Heart right ventricle (tissue), 16 donors: ENCODE data around the gene PRKAB2. TPM values are rescaled to one million over a fixed set of nuclear protein-coding genes. Genes with fewer than 3 reads are reported as not detected.
"Not testable (repeated sequence)": the region's sequence is repeated elsewhere in the genome, so short reads cannot be mapped to it uniquely, and the experiment has no call there.

Experiments
- ATAC-seq, 8 donors: fragments of 200-7000 bp; cut with Tn5 transposase; one replicate each; pipeline ENCODE4 v1.9.1; 2020; ENCODE audit warnings: mild to moderate bottlenecking in 8 of 8, moderate library complexity in 8 of 8, moderate number of reproducible peaks in 1 of 8
- DNase-seq, 2 donors: peaks; one replicate each; pipeline ENCODE4 v3.0.0-alpha.2; 2020
- H3K27ac ChIP-seq, 10 donors: fragments of 200-600 bp; sonication (generic) in 2 of 10; one replicate each; pipeline versions ENCODE4 v1.5.0 to v1.8.0; 2020 to 2022; ENCODE audit warnings: mild to moderate bottlenecking in 3 of 10
- H3K27me3 ChIP-seq, 7 donors: fragments of 200-600 bp; one replicate each; pipeline ENCODE4 v1.8.0; 2021 to 2022; ENCODE audit warnings: mild to moderate bottlenecking in 2 of 7
- H3K36me3 ChIP-seq, 9 donors: fragments of 200-600 bp; sonication (generic) in 1 of 9; one replicate each; pipeline versions ENCODE4 v1.5.0 to v1.8.0; 2020 to 2022; ENCODE audit warnings: mild to moderate bottlenecking in 2 of 9
- H3K4me1 ChIP-seq, 9 donors: fragments of 200-600 bp; sonication (generic) in 1 of 9; one replicate each; pipeline versions ENCODE4 v1.5.0 to v1.8.0; 2020 to 2022; ENCODE audit warnings: mild to moderate bottlenecking in 4 of 9
- H3K4me3 ChIP-seq, 10 donors: fragments of 200-600 bp; sonication (generic) in 2 of 10; one replicate each; pipeline versions ENCODE4 v1.5.0 to v1.8.0; 2020 to 2022; ENCODE audit warnings: mild to moderate bottlenecking in 7 of 10, moderate library complexity in 2 of 10
- H3K9me3 ChIP-seq, 11 donors: fragments of 200-600 bp in 10 of 11; sonication (generic) in 2 of 11; one replicate each; pipeline versions ENCODE4 v1.5.0 to v1.8.0; 2013 to 2022; ENCODE audit warnings: mild to moderate bottlenecking in 2 of 11, control low read depth in 1 of 11, moderate library complexity in 1 of 11
- WGBS, 2 donors: extraction: QIAGEN DNeasy Blood & Tissue Kit; methylation state at CpG; one replicate each; pipeline ENCODE4 v1.1.7; 2013; ENCODE audit warnings: inconsistent platforms in 1 of 2; 5-methylcytosine and 5-hydroxymethylcytosine counted together
- intact Hi-C, 10 donors: fragments of 100-400 bp; cut with DNase I; formaldehyde crosslinking; loops; one replicate each; pipeline versions ENCODE4 v1.11.1 to v1.14.2; 2022
- polyA plus RNA-seq, 2 donors: library from polyadenylated mRNA; stranded (reverse); fragments of 200-250 nt; gene quantifications; one replicate each; pipeline ENCODE4 v1.2.3, GENCODE V29; 2013
- total RNA-seq, 10 donors: library from RNA; stranded (reverse); fragmentation: NEBNext Ultra II Directional in 3 of 10; extraction: Animal tissue kit (Norgen Biotek cat#: 25700) in 3 of 10; gene quantifications; one replicate each; pipeline versions ENCODE4 v1.2.1 to v1.2.4, GENCODE V29; 2021 to 2023
- TF ChIP-seq, protein P1 (sequence below), 9 donors: fragments of 200-600 bp; sonication (generic) in 2 of 9; IDR thresholded peaks; one replicate each; pipeline versions ENCODE4 v1.5.0 to v1.8.0; 2021 to 2022; ENCODE audit warnings: antibody characterized with exemption in 9 of 9, mild to moderate bottlenecking in 5 of 9, moderate library complexity in 1 of 9
- donor health status: Arrhythmogenic right ventricular cardiomyopathy.
- donor health status: ischemic (EF 13 %, LVEDD 7.1; RV severe dilation, severe dysfunction).
- donor health status: healthy with polysubstance abuse.
- donor health status: DM: no; HTN: yes; CAD: no.
- donor health status: DM: no; HTN: no; CAD: no.
- donor health status: ischemic (EF 25% LVEDD 6.9; RV normal size, moderate dysfunction).
- donor health status: ischemic (EF 25% LVEDD 5.7; RV mildly dilated, moderate dysfunction).
- donor health status: healthy.
- donor health status: DM: yes; HTN: yes; CAD: no.
- donor health status: Ischemic cardiomyopathy.
- donor health status: ischemic (EF 35%, LVEDD 5.7; RV mildly dilated, moderate dysfunction).
- donor health status: nonischemic (EF 11% LVEDD 7.7; RV severe dilation, severe dysfunction).
- donor health status: DM: yes; HTN: yes; CAD: no.
- donor health status: PGD.
- donor health status: ischemic (EF 29% LVEDD 5.4; RV normal size, mild dysfunction).
- donor health status: nonischemic (EF 23%, LVEDD 6.1; RV moderate dilation, normal function).

PRKAB2 gene
- total and polyA plus RNA-seq, 12 donors: 9.1 to 40.2 (median 32.5) TPM

GRCh38 chr1:147201276-147201675, 29.0 kb upstream of the PRKAB2 start:
- Histone ChIP-seq H3K36me3 (peaks cover 0 to 17% (median 0%) of the 10 kb centered on the region in 9 donors), H3K27ac (no peak overlapping the region), H3K4me3 (no peak overlapping the region), H3K9me3 (no peaks in the 10 kb centered on the region), H3K4me1 (peaks cover 0 to 5% (median 0%) of the 10 kb centered on the region in 9 donors), H3K27me3 (no peaks in the 10 kb centered on the region)
- ATAC-seq (no peak), DNase-seq (no peak)
- intact Hi-C loops: no loop called here
- TF ChIP-seq, protein P1, sequence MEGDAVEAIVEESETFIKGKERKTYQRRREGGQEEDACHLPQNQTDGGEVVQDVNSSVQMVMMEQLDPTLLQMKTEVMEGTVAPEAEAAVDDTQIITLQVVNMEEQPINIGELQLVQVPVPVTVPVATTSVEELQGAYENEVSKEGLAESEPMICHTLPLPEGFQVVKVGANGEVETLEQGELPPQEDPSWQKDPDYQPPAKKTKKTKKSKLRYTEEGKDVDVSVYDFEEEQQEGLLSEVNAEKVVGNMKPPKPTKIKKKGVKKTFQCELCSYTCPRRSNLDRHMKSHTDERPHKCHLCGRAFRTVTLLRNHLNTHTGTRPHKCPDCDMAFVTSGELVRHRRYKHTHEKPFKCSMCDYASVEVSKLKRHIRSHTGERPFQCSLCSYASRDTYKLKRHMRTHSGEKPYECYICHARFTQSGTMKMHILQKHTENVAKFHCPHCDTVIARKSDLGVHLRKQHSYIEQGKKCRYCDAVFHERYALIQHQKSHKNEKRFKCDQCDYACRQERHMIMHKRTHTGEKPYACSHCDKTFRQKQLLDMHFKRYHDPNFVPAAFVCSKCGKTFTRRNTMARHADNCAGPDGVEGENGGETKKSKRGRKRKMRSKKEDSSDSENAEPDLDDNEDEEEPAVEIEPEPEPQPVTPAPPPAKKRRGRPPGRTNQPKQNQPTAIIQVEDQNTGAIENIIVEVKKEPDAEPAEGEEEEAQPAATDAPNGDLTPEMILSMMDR (IDR thresholded peaks at IDR 0.05): no peak
- 79 to 86% methylated on average over 4 of the region's 4 CpGs for WGBS, 2 donors

DNA sequence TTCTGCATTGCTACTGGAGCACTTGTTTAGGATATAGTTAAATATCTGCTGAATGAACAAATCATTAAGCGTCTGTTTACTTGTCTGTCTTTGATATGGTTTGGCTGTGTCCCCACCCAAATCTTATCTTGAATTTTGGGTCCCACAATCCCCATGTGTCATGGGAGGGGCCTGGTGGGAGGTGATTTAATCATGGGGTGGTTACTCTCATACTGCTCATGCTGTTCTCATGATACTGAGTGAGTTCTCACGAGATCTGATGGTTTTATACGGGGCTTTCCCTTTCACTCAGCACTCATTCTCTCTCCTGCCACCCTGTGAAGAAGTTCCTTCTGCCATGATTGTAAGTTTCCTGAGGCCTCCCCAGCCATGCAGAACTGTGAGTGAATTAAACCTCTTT, 25.1 kb upstream of the PRKAB2 start:
- H3K27me3 ChIP-seq, H3K4me3 ChIP-seq, H3K36me3 ChIP-seq, ATAC-seq, H3K9me3 ChIP-seq, H3K27ac ChIP-seq, H3K4me1 ChIP-seq, intact Hi-C loops, DNase-seq: not testable (repeated sequence)
- WGBS, 2 donors: 64 to 83% methylated on average over 3 of the region's 3 CpGs

GRCh38 chr1:147189514-147189913, 17.2 kb upstream of the PRKAB2 start:
- intact Hi-C loops: no loop called here
- H3K27ac ChIP-seq: no peak overlapping the region
- 89 to 94% methylated on average over 2 of the region's 2 CpGs for WGBS, 2 donors
- H3K4me1 ChIP-seq: no peaks in the 10 kb centered on the region
- ATAC-seq (no peak), DNase-seq (no peak)
- peaks cover 0 to 9% (median 0%) of the 10 kb centered on the region in 9 donors for H3K36me3 ChIP-seq
- TF ChIP-seq, protein P1 (IDR thresholded peaks at IDR 0.05): no peak
- no peaks in the 10 kb centered on the region for H3K27me3 ChIP-seq
- H3K9me3 ChIP-seq: peaks cover 0 to 17% (median 0%) of the 10 kb centered on the region in 11 donors
- H3K4me3 ChIP-seq: no peak overlapping the region

DNA sequence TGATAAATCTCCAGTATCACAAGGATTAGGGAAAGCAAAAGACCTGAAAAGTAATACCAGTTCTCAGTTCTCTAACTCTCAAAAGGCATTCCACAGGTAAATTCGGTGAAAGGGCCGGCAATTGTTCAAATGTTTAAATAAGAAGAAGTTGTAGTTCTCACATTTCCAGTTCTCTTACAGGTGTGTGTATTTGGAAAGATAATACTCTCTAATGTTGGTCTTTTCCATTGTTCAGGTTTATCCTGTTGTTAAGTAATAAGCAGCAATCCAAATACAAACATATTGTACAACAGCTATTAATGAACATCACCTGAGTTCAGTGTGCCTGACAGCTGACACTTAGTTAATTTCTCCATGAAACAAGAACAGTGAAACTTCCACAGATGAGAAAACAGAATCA, 13.2 kb upstream of the PRKAB2 start:
- 89 to 90% methylated on average over 2 of the region's 2 CpGs for WGBS, 2 donors
- no peak for DNase-seq
- TF ChIP-seq, protein P1 (IDR thresholded peaks at IDR 0.05): no peak
- H3K4me3 ChIP-seq: no peak overlapping the region
- ATAC-seq: no peak
- no peaks in the 10 kb centered on the region for H3K4me1 ChIP-seq
- H3K9me3 ChIP-seq: peaks cover 0 to under 1% (median 0%) of the 10 kb centered on the region in 11 donors
- no peak overlapping the region for H3K27ac ChIP-seq
- peaks cover 0 to 9% (median 0%) of the 10 kb centered on the region in 9 donors for H3K36me3 ChIP-seq
- intact Hi-C loops: no loop called here
- no peaks in the 10 kb centered on the region for H3K27me3 ChIP-seq

DNA sequence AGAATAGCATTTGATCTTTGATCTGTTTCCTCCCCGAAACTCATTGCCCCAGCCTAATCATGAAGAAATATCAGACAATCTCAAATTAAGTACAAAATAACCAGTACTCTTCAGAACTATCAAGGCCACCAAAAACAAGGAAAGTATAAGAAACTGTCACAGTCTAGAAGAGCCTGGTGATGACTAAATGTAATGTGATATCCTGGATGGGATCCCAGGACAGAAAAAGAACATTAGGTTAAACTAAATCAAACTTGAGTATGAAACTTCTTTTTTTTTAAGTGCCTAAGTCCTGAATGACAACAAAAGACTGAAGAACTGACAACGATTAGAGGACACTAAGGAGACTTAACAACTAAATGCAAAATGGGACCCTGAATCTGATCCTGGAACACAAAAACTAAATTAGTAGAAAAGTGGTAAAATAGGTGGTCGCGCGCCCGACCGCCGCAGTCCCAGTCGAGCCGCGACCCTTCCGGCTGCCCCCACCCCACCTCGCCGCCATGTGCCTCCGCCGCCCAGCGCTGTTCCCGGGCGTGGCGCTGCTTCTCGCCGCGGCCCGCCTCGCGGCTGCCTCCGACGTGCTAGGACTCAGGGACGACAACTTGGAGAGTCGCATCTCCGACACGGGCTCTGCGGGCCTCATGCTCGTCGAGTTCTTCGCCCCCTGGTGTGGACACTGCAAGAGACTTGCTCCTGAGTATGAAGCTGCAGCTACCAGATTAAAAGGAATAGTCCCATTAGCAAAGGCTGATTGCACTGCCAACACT, 5.5 kb upstream of the PRKAB2 start:
- peak in 1 of 2 donors; percentile 14 for DNase-seq
- intact Hi-C loops: no loop called here
- ATAC-seq: peak in 2 of 8 donors; percentile 27 to 55
- H3K27ac ChIP-seq: peak overlapping the region in 2 of 10 donors; percentile 40 to 54
- peaks cover 0 to 31% (median 0%) of the 10 kb centered on the region in 9 donors for H3K36me3 ChIP-seq
- peak overlapping the region in 3 of 10 donors; percentile 17 to 29 (median 19) for H3K4me3 ChIP-seq
- 29% methylated on average over 36 of the region's 36 CpGs for WGBS, 2 donors
- no peaks in the 10 kb centered on the region for H3K27me3 ChIP-seq
- no peaks in the 10 kb centered on the region for H3K9me3 ChIP-seq
- H3K4me1 ChIP-seq: peaks cover 0 to 21% (median 13%) of the 10 kb centered on the region in 9 donors
- TF ChIP-seq, protein P1 (IDR thresholded peaks at IDR 0.05): peak in 1 of 9 donors; percentile 7
